Stimulated activated CD4-positive, alpha-beta T cell treated with anti-CD3 and anti-CD28 coated beads, Interleukin-1b, Interleukin-23, amount 100 ng/mL, for 4 hours (primary cell): Measurements from ENCODE around the gene PSMD2.

Experiments used
- DNase-seq, 2 donors: peaks; one replicate each; pipeline ENCODE4 v3.0.0-alpha.2; 2020; ENCODE audit warnings: low read depth in 2 of 2

Gene PSMD2

GRCh38 chr3:184316792-184317191 is 17.8 kb downstream of the PSMD2 start:
- no peak for DNase-seq

DNA sequence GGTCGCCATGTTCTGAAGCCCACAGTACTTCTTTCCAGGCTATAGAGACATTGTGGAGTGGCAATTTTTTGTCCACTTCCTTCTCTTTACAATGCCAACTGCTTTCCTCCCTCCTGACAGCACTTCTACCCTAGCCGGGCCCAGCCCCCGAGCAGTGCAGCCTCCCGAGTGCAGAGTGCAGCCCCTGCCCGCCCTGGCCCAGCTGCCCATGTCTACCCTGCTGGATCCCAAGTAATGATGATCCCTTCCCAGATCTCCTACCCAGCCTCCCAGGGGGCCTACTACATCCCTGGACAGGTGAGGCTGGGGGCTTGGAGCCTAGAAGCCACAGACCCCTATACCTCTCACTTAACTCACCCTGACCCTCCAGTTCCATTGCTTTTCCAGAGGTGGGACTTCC is 18.2 kb downstream of the PSMD2 start:
- no peak for DNase-seq

DNA sequence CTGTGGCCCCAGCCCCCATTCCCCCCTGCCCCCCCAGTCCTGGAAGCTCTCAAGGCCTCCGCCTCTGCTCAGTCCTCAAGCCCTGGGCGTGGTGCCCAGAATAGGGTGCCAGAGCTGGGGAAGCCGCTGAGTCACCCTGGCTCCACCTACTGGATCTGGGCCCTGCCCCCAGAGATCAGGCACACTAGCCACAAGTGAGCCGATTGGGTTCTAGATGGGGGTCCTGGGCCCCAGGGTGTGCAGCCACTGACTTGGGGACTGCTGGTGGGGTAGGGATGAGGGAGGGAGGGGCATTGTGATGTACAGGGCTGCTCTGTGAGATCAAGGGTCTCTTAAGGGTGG is 21.0 kb downstream of the PSMD2 start:
- peak; percentile 38 to 47 for DNase-seq

- no peak for DNase-seq
These were observed 22.6 kb downstream of the PSMD2 start for GRCh38 chr3:184321666-184322065.

GRCh38 chr3:184322731-184323487 is 23.9 kb downstream of the PSMD2 start:
- no peak for DNase-seq

GRCh38 chr3:184323696-184324095 is 24.7 kb downstream of the PSMD2 start:
- no peak for DNase-seq

GRCh38 chr3:184325269-184325668 is 26.2 kb downstream of the PSMD2 start:
- DNase-seq = no peak

DNA sequence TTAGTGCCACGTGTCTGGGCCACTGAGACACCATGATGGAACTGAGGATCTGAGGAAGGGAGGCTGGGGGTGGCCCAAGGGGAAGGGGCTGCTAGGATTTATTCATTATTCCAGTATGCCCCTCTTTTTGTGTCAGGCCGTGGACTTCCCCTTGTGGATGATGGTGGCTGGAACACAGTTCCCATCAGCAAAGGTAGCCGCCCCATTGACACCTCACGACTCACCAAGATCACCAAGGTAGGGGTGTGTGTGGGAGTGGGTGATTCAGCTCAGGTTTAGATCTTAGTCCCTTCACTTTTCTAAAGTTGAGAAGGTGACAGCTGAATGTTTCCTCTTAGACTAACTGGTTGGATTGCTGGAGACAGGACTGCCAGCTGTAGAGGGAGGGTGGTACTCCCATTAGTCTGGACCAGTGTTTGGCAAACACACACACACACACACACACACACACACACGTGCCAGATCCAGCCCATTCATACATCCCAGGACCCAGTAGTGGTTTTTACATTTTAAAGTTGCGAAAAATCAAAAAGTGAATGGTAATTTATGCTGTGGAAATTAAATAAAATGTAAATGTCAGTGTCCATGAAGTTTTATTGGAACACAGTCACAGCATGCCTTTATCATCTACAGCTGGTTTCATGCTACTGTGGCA is 26.8 kb downstream of the PSMD2 start:
- peak; percentile 31 to 39 for DNase-seq

DNA sequence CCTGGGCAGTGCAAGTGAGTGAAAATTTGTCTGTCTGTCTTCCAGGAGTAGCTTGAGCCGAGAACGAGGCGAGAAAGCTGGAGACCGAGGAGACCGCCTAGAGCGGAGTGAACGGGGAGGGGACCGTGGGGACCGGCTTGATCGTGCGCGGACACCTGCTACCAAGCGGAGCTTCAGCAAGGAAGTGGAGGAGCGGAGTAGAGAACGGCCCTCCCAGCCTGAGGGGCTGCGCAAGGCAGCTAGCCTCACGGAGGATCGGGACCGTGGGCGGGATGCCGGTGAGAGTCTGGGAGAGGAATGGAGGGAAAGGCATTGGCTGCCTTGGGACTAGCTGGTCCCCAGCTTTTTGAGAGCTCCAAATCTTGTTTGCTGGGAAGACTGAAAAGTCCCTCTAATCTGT is 28.1 kb downstream of the PSMD2 start:
- no peak for DNase-seq

GRCh38 chr3:184328516-184328915 is 29.5 kb downstream of the PSMD2 start:
- no peak for DNase-seq

GRCh38 chr3:184332370-184333090 is 33.5 kb downstream of the PSMD2 start:
- DNase-seq = no peak

GRCh38 chr3:184333190-184333589 is 34.1 kb downstream of the PSMD2 start:
- no peak for DNase-seq

DNA sequence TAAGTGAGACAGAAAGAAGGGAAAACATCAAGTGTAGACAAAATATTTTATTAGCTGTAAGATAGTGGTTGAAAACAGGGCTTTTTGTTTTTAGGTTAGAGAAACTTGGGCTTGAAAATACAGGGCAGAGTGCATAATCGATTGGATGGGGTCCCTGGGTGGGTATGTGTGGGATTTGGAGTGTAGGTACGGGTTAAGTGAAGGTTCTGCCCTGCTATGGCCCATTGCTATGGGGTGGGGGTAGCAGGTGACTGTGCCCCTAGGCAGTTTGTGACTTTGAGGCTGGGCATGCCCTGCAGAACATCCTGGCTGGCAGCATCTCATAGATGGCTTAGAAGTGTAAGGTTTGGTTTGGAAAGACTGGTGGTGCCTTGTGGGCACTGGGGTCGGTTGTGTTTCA is 34.7 kb downstream of the PSMD2 start:
- DNase-seq = no peak

DNA sequence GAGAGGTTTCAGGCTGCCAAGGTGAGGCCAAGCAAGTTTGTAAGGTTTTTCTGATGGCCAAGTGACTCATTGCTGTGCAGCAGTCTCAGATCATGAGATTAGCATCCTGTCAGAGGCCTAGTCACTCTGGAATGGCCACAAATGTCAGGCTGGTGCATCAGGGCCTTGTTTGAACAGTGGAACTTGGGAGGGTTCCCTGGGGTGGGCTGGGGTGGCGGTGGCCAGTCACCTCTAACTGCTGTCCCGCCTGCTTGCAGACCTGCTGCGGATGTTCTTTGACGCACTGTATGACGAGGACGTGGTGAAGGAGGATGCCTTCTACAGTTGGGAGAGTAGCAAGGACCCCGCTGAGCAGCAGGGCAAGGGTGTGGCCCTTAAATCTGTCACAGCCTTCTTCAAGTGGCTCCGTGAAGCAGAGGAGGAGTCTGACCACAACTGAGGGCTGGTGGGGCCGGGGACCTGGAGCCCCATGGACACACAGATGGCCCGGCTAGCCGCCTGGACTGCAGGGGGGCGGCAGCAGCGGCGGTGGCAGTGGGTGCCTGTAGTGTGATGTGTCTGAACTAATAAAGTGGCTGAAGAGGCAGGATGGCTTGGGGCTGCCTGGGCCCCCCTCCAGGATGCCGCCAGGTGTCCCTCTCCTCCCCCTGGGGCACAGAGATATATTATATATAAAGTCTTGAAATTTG is 35.6 kb downstream of the PSMD2 start:
- peak in 1 of 2 donors; percentile 15 for DNase-seq

DNA sequence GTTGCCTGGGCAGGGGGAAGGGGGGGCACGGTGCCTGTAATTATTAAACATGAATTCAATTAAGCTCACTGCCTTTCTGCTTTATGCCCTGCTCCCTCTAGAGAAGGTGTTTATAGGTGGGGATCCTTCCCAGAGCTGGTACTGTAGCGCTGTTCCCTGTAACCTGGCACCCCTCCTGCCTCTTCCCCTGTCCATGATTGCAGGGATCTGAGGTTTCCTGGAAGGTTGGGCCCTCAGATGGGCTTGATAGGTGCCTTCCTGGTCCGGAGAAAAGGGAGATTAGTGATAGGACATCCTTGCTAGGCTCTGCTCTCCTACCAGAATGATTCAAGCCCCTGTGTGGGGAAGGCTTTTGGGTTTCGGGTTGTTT is 36.2 kb downstream of the PSMD2 start:
- DNase-seq = no peak

DNA sequence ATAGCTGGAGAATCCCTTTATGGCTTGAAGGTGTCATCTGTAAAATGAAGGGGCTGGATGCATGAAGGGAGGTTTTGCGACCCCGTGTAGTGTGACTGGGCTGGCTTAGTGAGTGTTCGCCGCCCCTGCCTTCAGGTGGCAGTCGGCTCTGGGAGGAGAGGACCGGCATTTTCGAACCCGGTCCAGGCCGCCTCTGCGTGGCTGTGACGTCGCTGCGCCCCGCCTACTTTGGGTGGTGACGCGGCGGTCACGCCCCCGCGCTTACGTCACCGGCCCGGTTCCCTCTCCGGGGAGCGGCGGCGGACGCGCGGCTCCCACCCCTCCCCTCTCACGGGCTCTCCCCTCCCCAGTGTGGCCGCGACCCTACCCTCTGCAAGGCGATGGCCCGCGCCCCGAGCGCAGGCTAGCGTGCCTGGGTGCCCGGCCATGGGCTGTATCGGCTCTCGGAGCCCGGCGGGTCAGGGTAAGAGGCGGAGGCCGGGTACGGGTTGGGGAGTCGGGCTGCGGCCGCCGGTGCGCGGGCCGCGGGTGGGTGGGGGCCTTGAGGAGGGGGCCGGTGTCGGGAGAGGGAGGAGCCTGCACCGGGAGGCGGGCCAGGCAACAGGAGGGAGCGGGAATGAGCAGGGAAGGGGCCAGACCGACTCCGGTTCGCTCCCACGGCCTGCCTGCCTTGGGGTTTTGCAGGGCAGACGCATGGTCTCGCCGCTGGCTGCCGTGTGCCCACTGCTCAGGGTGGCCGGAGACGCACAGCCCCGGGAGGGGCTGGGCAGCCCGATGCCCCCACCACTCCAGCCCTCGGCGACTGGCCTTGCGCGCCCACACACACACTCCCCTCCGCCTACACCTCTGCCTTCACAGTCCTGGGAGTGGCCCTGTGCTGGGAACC is 36.9 kb downstream of the PSMD2 start:
- peak; percentile 87 to 90 for DNase-seq

DNA sequence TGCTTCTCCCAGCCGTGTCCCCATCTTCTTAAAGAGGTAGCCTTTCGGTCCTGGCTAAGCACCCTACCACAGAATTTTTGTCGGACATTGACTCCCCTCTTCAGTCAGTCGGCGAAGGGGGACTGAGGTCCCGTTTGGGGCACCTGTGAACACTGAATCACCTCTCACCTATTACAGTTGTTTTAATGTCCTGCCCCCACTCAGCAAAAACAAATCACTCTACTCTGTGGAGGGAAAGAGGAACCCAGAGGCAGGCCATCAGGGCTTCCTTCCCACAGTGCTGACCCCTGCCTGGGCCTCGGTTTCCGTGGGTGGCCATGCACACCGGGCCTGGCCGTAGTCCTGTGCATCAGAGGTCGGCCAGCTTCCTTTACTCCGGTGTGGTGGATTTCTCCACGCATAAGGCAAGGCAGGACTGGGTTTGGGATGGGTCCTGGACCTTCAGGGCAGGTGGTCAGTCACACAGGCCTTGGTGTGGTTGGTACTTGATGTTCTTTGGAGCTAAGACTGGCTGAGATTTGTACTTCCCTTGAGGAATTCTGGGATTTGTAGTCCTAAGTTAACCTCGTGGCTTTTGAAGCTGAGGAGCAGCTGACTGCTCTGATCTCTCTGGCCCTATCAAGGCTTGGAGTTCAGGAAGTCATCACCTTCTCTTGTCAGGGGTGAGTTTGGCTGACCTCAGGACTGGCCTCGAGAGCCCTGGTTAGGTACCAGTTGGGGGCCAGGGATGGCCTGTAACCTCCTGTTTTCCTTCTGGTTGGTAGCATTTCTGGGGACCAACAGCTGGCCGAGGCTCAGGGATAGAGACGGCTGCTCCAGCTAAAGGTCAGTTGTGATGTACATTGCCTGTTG is 37.7 kb downstream of the PSMD2 start:
- DNase-seq = no peak

DNA sequence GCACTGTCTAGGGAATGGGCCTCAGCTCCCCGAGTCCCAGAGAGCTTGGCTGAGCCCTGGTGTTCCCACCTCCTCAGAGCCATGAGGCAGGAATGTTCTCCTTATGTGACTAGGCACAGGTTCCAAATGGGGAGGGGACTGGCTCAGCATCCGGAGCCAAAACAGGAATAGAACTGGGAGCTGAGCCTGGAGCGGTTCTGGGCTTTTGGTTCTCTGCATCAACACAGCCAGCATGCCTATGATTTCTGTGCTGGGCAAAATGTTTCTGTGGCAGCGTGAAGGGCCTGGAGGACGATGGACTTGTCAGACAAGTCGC is 38.3 kb downstream of the PSMD2 start, which contains the start of gene FAM131A:
FAM131A (plus strand) TSS at position 202 of the 316 bp plus-strand sequence; CDS start at position 233, 31 bp downstream.
- no peak for DNase-seq

DNA sequence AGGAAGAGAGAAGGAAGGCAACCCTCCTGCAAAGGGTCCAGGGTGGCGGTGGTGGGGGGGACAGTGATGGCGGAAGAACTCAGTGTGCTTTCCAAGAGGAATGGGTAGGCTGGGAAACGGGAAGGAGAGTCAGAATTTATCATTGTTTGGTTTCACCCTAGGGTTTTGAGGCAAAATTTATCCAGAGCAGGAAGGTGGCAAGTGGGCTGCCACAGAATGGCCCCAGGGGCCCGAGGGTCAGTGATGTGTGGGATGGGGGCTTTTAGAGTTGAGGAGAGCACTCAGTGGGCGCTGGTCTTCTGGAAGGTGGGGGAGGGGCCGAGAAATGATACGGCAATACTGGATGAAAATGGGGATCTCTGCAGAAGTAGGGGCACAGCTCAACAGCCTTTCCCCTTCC is 38.9 kb downstream of the PSMD2 start:
- DNase-seq = no peak

GRCh38 chr3:184338511-184338945 is 39.5 kb downstream of the PSMD2 start:
- no peak for DNase-seq
